Keratinocyte (primary cell): ENCODE measurements around the gene FOXP3. TPM values are rescaled to one million over a fixed set of nuclear protein-coding genes. Genes with fewer than 3 reads are reported as not detected.

Experiments
- DNase-seq: peaks from one replicate; pipeline ENCODE4 v3.0.0-alpha.2; 2011; ENCODE audit warnings: low read depth, missing footprints, low spot score
- FAIRE-seq: peaks from 2 replicates; lab custom pipeline; 2011; peaks lifted over from hg19 to GRCh38; lab: Jason Lieb, UNC
- H2AFZ ChIP-seq: 2 replicates; pipeline ENCODE4 v1.6.0; 2012; ENCODE audit warnings: low read length, control low read depth, inconsistent platforms; ENCODE audit not compliant: control insufficient read depth
- H3K27ac ChIP-seq: 2 replicates; pipeline ENCODE4 v1.5.1; 2011; ENCODE audit warnings: low read length; ENCODE audit not compliant: control insufficient read depth, insufficient read depth
- H3K27me3 ChIP-seq: 3 replicates; pipeline ENCODE4 v1.6.0; 2011; ENCODE audit warnings: low read length; ENCODE audit not compliant: control insufficient read depth, insufficient read depth; ENCODE audit errors: extremely low read depth
- H3K36me3 ChIP-seq, 2 experiments: 2 replicates in 1 of 2; 3 replicates in 1 of 2; pipeline ENCODE4 v1.5.1; 2011; ENCODE audit warnings: low read length in 2 of 2, mild to moderate bottlenecking in 1 of 2; ENCODE audit not compliant: control insufficient read depth in 2 of 2, insufficient read depth in 2 of 2; ENCODE audit errors: extremely low read depth in 1 of 2
- H3K4me1 ChIP-seq: 3 replicates; pipeline ENCODE4 v1.5.1; 2011; ENCODE audit warnings: low read length; ENCODE audit not compliant: control insufficient read depth, insufficient read depth; ENCODE audit errors: extremely low read depth
- H3K4me2 ChIP-seq: 3 replicates; pipeline ENCODE4 v1.6.0; 2011; ENCODE audit warnings: low read depth, low read length; ENCODE audit not compliant: control insufficient read depth, insufficient read depth; ENCODE audit errors: extremely low read depth
- H3K4me3 ChIP-seq, 3 experiments: fragments of 200-600 bp in 1 of 3; sonication (generic) in 1 of 3; 2 replicates in 2 of 3; 3 replicates in 1 of 3; pipeline ENCODE4 v1.5.1; 2011 to 2016; ENCODE audit warnings: low read length in 3 of 3, mild to moderate bottlenecking in 3 of 3, control low read depth in 2 of 3, inconsistent platforms in 1 of 3, low read depth in 1 of 3, mixed read lengths in 1 of 3, mixed run types in 1 of 3, moderate library complexity in 1 of 3; ENCODE audit not compliant: control insufficient read depth in 2 of 3, insufficient read depth in 2 of 3; ENCODE audit errors: extremely low read depth in 1 of 3
- H3K79me2 ChIP-seq: 2 replicates; pipeline ENCODE4 v1.6.0; 2012; ENCODE audit warnings: low read length; ENCODE audit not compliant: control insufficient read depth, insufficient read depth
- H3K9ac ChIP-seq: 3 replicates; pipeline ENCODE4 v1.6.0; 2011; ENCODE audit warnings: low read length; ENCODE audit not compliant: control insufficient read depth, insufficient read depth; ENCODE audit errors: extremely low read depth
- H3K9me1 ChIP-seq: 3 replicates; pipeline ENCODE4 v1.6.0; 2011; ENCODE audit warnings: low read length; ENCODE audit not compliant: control insufficient read depth, insufficient read depth; ENCODE audit errors: extremely low read depth
- H3K9me3 ChIP-seq: 2 replicates; pipeline ENCODE4 v1.5.1; 2012; ENCODE audit warnings: low read depth, low read length; ENCODE audit not compliant: control insufficient read depth
- H4K20me1 ChIP-seq: 3 replicates; pipeline ENCODE4 v1.6.0; 2011; ENCODE audit warnings: low read length; ENCODE audit not compliant: control insufficient read depth, insufficient read depth; ENCODE audit errors: extremely low read depth
- CTCF ChIP-seq, 3 experiments: IDR thresholded peaks in 1 of 3; conservative IDR thresholded peaks in 1 of 3; optimal IDR thresholded peaks in 1 of 3; 2 replicates in 2 of 3; 3 replicates in 1 of 3; pipeline versions ENCODE3 to v1.5.1; 2011; ENCODE audit warnings: low read length in 3 of 3, mild to moderate bottlenecking in 3 of 3, moderate library complexity in 2 of 3, control low read depth in 1 of 3, inconsistent platforms in 1 of 3; ENCODE audit not compliant: insufficient read depth in 2 of 3; ENCODE audit errors: extremely low read depth in 1 of 3
- EZH2 ChIP-seq: IDR thresholded peaks from one replicate; pipeline ENCODE4 v1.6.1; 2012; ENCODE audit warnings: inconsistent platforms, mild to moderate bottlenecking, low read length, moderate library complexity
- dilution Hi-C: fragments of 300-500 bp; cut with MboI; formaldehyde crosslinking; loops from one replicate; pipeline ENCODE4 v1.7.0; 2020; ENCODE audit warnings: low sequenced_read_pairs; ENCODE audit not compliant: extremely low pct_ligation_motif_present
- polyA plus RNA-seq, 5 experiments: library from polyadenylated mRNA; depleted of rRNA in 3 of 5; stranded (reverse) in 3 of 5; stranded (forward) in 1 of 5; unstranded in 1 of 5; fragments of >200 nt; gene quantifications; 1 replicate in 1 of 5; 2 replicates in 3 of 5; 3 replicates in 1 of 5; pipeline versions ENCODE4 v1.2.1 to v1.2.3, GENCODE V29; 2011 to 2012; ENCODE audit warnings: missing spikeins in 2 of 5, low read depth in 1 of 5, low replicate concordance in 1 of 5

Gene FOXP3
- polyA plus RNA-seq, 1 donor (not counting 4 experiments of a cell fraction or from before 2014, with no cell fraction given) = 0.05 TPM

GRCh38 chrX:49277535-49277830 lies 13.0 kb upstream of the FOXP3 start:
- H3K4me2 ChIP-seq = no peak overlapping the region
- H3K27me3 ChIP-seq = no peaks in the 10 kb centered on the region
- H4K20me1 ChIP-seq = no peaks in the 10 kb centered on the region
- no peak for TF ChIP-seq CTCF (optimal IDR thresholded peaks at IDR 0.05 in 1 of 3, IDR thresholded peaks at IDR 0.05 in 1 of 3, conservative IDR thresholded peaks at IDR 0.05 in 1 of 3; ENCODE audit: extremely low read depth in 1 of 3, insufficient read depth in 2 of 3, low read length in 3 of 3)
- TF ChIP-seq EZH2 = no peak
- DNase-seq (no peak), FAIRE-seq (no peak)
- dilution Hi-C loops = no loop called here
- no peak overlapping the region for H2AFZ ChIP-seq
- no peak overlapping the region for H3K9ac ChIP-seq
- H3K4me1 ChIP-seq = no peaks in the 10 kb centered on the region
- H3K4me3 ChIP-seq = no peak overlapping the region
- no peaks in the 10 kb centered on the region for H3K36me3 ChIP-seq
- no peaks in the 10 kb centered on the region for H3K9me1 ChIP-seq
- H3K79me2 ChIP-seq = no peaks in the 10 kb centered on the region
- no peaks in the 10 kb centered on the region for H3K9me3 ChIP-seq
- H3K27ac ChIP-seq = no peak overlapping the region

- Histone ChIP-seq H3K4me1 (peaks cover 3% of the 10 kb centered on the region), H3K27ac (no peak overlapping the region), H3K27me3 (no peaks in the 10 kb centered on the region), H3K4me3 (no peak overlapping the region), H2AFZ (no peak overlapping the region), H3K9me1 (no peaks in the 10 kb centered on the region), H3K9me3 (no peaks in the 10 kb centered on the region), H3K9ac (no peak overlapping the region), H3K79me2 (peaks cover 2% of the 10 kb centered on the region), H3K36me3 (no peaks in the 10 kb centered on the region), H3K4me2 (no peak overlapping the region), H4K20me1 (no peaks in the 10 kb centered on the region)
- no peak for TF ChIP-seq CTCF (optimal IDR thresholded peaks at IDR 0.05 in 1 of 3, IDR thresholded peaks at IDR 0.05 in 1 of 3, conservative IDR thresholded peaks at IDR 0.05 in 1 of 3; ENCODE audit: extremely low read depth in 1 of 3, insufficient read depth in 2 of 3, low read length in 3 of 3)
- no peak for TF ChIP-seq EZH2
- DNase-seq (no peak), FAIRE-seq (no peak)
- dilution Hi-C loops = no loop called here
These were observed 12.4 kb upstream of the FOXP3 start for GRCh38 chrX:49276671-49277534.
